ENCODE results near the gene HCN2.

The HCN2 gene

GRCh38 chr19:589693-590395, at the start of gene HCN2:
Gene HCN2, plus strand, starts transcription at chr19:589881. Its CDS starts 65 bp downstream, at chr19:589946.
- DNase-seq = no peak

GRCh38 chr19:540867-541637, 48.6 kb upstream of the HCN2 start:
- DNase-seq = no peak

GRCh38 chr19:541699-542098, 48.0 kb upstream of the HCN2 start:
- no peak for DNase-seq

GRCh38 chr19:542173-542866, 47.4 kb upstream of the HCN2 start:
- no peak for DNase-seq

DNA sequence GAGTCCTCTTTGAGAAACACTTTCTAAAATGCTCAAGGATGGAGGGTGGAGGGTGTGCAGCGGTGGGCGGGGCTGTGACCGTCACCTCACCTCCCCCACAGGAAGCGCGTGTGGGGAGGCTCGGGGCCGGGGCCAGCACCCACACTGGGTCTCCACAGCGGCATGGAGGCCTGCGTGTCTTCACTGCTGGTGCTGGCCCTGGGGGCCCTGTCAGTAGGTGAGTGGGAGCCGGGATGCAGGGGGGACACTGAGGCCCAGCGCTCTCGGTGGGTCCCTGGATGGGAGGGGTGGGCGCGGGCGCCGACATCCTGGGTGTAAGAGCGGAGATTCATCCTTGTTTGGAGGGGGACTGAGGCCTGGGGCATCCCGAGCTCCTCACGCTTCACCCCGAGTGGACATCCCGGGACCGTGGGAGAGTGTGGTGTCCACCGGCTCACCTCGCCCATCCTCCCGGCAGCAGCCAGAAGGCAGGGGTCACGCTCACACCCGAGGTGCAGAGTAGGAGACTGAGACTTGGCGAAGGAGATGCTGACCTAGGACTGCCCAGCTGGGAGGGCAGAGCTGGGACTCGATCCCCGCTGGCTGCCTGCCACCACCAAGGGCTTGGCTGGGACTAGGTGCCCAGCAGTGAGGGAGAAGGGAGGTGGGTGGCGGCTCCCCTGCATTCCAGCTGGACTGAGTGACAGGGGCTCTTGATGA, 45.6 kb upstream of the HCN2 start, which contains the start of gene GZMM:
TSS of gene GZMM (plus strand) at position 144 of the 699 bp plus-strand sequence. CDS start at position 163, 19 bp downstream.
- peak; percentile 67 for DNase-seq

GRCh38 chr19:547117-547516, 42.6 kb upstream of the HCN2 start:
- DNase-seq = no peak

DNA sequence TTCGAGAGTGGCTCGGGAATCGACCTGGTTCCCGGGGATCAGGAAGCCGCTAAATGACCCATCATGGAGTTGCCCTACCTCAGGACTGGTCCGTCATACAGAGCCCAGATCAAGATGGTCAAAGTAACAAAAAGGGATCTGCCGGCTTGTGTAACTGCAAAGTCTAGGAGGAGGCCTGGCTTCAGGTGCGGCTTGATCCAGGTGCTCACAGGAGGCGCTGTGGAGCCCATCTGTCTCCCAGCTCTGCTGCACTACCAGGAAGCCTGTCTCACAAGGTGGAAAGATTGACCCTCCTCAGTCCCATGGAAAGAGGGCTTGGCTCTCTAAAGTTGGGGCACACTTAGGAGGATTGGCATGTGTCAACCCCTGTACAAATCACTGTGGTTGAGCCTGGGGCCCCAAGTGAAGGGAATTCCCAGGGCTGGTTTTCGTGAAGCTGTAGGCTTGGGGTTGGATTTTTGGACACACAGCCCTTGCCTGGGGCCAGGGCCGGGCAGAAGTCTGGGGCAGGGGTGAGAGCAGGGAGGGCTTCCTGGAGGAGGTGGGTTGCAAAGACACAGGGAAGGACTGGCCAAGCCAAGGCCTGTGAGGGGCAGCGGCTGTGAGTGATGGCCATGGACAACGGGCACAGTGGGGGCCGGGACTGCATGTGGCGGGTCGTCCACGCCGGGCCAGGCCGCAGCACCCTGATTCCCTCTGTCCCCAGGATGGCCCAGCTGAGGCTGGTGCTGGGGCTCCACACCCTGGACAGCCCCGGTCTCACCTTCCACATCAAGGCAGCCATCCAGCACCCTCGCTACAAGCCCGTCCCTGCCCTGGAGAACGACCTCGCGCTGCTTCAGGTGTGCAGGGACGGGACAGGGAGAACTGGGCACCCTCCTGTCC, 41.6 kb upstream of the HCN2 start:
- no peak for DNase-seq

DNA sequence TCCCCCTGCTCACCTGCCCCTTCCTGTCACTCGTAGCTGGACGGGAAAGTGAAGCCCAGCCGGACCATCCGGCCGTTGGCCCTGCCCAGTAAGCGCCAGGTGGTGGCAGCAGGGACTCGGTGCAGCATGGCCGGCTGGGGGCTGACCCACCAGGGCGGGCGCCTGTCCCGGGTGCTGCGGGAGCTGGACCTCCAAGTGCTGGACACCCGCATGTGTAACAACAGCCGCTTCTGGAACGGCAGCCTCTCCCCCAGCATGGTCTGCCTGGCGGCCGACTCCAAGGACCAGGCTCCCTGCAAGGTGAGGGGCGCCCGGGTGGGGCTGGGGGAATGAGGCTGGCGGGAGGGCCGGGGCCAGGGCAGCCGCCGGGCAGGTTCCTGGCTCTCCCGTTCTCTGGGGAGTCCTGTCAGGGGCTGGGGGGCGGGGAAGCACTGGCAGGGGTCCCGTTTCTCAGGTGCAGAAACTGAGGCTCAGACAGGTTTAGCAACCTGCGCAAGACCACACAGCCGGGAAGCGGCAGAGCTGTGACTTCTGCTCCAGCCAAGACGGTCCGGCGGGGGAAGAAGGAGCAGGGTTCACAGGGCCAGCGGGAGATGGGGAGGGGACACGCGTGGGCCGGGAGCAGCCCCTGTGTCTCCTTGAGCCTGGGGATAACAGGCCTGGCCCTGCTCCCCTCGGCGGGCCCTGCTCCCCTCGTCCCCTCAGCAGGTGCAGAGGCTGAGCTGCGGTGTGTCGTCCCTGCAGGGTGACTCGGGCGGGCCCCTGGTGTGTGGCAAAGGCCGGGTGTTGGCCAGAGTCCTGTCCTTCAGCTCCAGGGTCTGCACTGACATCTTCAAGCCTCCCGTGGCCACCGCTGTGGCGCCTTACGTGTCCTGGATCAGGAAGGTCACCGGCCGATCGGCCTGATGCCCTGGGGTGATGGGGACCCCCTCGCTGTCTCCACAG, 40.5 kb upstream of the HCN2 start:
- DNase-seq = no peak

- no peak for DNase-seq
Observed at GRCh38 chr19:554817-555216, 34.9 kb upstream of the HCN2 start.

DNA sequence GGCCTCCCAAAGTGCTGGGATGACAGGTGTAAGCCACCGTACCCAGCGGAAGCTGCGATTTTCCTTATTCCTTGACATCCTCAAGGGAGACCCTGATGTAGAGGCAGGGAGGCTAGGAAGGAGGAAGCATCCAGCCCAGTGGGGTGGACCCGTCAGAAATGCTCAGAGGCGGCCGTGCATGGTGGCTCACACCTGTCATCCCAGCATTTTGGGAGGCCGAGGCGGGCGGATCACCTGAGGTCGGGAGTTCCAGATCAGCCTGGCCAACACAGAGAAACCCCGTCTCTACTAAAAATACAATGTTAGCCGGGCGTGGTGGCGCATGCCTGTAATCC, 34.2 kb upstream of the HCN2 start:
- DNase-seq = no peak

DNA sequence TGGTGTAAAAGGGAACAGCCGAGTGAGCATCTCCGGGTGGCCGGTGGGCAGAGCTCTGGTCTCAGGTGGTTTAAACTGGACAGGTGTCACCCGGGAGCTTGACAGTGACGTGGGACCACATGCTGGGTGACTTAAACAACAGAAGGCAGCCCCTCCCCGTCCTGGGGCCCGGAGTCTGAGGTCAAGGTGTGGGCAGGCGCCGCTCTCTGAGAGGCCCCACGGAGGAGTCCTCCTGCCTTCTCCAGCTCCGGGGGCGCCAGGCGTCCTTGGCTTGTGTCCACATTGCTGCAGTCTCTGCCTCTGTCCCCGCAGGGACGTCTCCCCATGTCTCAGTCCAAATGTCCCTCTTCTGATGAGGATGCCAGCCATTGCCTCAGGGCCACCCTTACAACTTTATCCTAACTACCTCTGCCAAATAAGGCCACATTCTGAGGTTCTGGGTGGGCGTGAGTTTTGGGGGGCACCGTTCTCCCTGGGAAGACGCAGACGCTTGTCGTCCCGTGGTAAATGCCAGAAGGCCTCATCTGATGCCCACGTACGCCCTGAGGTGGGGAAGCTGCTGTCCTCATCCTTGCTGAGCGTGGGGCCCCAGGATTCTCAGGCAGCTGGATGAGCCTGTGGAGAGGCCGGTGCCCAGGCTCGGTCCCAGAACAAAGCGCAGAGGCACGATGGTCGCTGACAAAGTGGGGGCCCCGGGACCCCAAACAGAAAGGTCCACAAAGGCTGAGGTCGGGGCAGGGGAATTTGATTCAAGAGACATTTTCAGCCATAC, 32.9 kb upstream of the HCN2 start:
- no peak for DNase-seq

DNA sequence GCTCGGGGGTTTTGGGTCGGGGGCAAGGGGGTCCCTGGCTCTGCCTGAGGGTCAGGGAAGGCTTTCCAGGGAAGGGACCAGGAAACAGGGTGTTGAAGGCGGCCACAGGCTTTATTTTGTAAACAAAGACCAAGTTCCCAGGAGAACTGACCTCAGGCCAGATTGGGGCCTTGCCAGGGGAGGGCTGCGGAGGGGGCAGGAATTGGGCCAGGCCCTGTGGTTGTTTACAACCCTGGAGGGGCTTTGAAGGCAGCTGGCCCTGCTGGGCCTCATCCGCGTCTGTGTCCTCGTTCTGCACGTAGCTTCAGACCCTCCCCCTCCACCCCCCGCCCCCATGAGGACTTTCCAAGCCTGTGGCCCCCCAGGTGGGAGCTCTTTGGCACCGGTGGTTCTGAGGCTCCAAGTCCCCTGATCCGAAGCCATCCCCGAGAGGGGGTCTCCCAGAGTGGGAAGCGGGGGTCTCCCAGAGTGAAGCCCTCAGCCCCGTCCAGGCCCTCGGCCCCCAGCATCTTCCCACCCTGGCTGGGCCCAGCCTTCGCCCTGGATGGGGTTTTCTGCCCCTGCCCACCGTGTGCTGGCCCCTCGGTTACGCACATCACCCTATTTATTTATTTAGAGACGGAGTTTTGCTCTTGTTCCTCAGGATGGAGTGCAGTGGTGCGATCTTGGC, 30.8 kb upstream of the HCN2 start:
- no peak for DNase-seq

DNA sequence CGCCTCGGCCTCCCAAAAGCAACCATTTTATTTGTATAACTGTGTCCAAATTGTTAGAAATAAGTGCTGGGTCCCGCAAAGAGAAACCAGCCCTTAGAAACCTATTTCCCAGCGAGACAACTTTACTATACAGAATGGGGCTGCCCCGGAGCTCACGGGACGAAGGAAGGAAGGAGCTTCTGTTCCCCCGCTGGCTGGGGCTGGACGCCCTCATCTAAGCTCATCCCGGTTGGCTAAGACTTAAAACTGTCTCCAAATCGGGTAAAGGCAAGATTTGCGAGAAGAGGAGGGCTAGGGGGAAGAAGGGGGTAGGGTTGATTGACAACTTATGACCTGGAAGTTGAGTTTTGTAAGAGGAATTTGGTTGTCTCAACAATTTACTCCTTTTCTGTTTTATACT, 29.6 kb upstream of the HCN2 start:
- no peak for DNase-seq

GRCh38 chr19:566403-566802, 23.3 kb upstream of the HCN2 start:
- no peak for DNase-seq

- no peak for DNase-seq
Observed at GRCh38 chr19:566844-567243, 22.8 kb upstream of the HCN2 start.

- no peak for DNase-seq
Observed at GRCh38 chr19:567296-567900, 22.3 kb upstream of the HCN2 start.

DNA sequence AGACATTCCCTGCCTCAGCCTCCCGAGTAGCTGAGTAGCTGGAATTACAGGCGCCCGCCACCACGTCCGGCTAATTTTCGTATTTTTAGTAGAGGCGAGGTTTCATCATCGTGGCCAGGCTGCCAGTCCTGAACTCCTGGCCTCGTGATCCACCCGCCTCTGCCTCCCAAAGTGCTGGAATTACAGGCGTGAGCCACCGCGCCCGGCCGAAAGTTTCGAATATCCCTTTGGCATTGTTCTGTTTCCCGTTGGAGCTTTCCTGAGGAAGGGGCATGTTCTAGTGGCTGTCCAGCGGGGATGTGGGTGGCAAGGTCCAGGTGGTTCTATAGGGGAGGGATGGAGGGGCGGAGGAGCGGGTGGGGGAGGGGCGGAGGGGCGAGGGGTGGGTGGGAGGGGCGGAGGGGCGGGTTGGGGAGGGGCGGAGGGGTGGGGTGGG, 19.4 kb upstream of the HCN2 start:
- no peak for DNase-seq

GRCh38 chr19:570937-571565, 18.6 kb upstream of the HCN2 start:
- DNase-seq = no peak

DNA sequence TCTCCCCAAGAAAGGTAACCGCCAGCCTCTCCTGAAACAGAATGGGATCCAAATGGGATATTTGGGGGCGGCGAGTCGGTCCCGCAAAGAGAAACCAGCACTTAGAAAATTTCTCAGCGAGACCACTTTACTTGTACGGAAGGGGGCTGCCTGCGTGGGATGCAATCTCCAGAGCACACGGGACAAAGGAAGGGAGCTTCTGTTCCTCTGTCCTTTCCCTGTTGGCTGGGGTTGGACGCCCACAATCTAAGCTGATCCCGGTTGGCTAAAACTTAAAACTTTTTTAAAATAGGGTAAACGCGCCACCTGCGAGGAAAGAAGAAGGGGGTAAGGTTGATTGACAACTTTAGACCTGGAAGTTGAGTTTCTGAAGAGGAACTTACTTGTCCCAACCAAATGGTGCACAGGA, 18.1 kb upstream of the HCN2 start:
- no peak for DNase-seq
